ENCODE measurements around the gene SUPT3H.

- TF ChIP-seq, protein P1, sequence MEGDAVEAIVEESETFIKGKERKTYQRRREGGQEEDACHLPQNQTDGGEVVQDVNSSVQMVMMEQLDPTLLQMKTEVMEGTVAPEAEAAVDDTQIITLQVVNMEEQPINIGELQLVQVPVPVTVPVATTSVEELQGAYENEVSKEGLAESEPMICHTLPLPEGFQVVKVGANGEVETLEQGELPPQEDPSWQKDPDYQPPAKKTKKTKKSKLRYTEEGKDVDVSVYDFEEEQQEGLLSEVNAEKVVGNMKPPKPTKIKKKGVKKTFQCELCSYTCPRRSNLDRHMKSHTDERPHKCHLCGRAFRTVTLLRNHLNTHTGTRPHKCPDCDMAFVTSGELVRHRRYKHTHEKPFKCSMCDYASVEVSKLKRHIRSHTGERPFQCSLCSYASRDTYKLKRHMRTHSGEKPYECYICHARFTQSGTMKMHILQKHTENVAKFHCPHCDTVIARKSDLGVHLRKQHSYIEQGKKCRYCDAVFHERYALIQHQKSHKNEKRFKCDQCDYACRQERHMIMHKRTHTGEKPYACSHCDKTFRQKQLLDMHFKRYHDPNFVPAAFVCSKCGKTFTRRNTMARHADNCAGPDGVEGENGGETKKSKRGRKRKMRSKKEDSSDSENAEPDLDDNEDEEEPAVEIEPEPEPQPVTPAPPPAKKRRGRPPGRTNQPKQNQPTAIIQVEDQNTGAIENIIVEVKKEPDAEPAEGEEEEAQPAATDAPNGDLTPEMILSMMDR (conservative IDR thresholded peaks at IDR 0.05), result no peak
- no peak for TF ChIP-seq ZFX (IDR thresholded peaks at IDR 0.05)
These were observed 462.6 kb downstream of the SUPT3H start for GRCh38 chr6:44915111-44915510.
